GM12891 (cell line): Measurements from ENCODE around the gene MMS19.

ENCODE experiments used
- PAX5 ChIP-seq: IDR thresholded peaks from 2 replicates; pipeline ENCODE4 v1.6.1; 2011; ENCODE audit warnings: low read length, moderate library complexity, mild to moderate bottlenecking; ENCODE audit not compliant: insufficient read depth, severe bottlenecking
- SPI1 ChIP-seq: IDR thresholded peaks from 2 replicates; pipeline ENCODE4 v1.6.1; 2011; ENCODE audit warnings: low read depth, low read length, control low read depth
- TAF1 ChIP-seq: IDR thresholded peaks from 2 replicates; pipeline ENCODE4 v1.6.1; 2011; ENCODE audit warnings: low read depth, low read length, control low read depth

GRCh38 chr10:97546456-97547270, 48.4 kb upstream of the MMS19 start:
- TF ChIP-seq PAX5, result no peak
- no peak for TF ChIP-seq SPI1
- TF ChIP-seq TAF1, result no peak
